Glutamatergic neuron (in vitro differentiated cells): ENCODE measurements around the gene PODXL2. TPM values are rescaled to one million over a fixed set of nuclear protein-coding genes. Genes with fewer than 3 reads are reported as not detected.
A peak's percentile ranks its signal among the peaks of the same experiment; 100 is the strongest.

Experiments
- DNase-seq: peaks from one replicate; pipeline ENCODE4 v3.0.0; 2022
- H3K27ac Mint-ChIP-seq: one replicate; pipeline ENCODE4 v1.8.0; 2020; ENCODE audit warnings: mild to moderate bottlenecking, mixed read lengths, inconsistent platforms; ENCODE audit not compliant: unreplicated experiment
- H3K27me3 Mint-ChIP-seq: one replicate; pipeline ENCODE4 v1.8.0; 2020; ENCODE audit warnings: mild to moderate bottlenecking, moderate library complexity, mixed read lengths, inconsistent platforms; ENCODE audit not compliant: unreplicated experiment
- H3K36me3 Mint-ChIP-seq: one replicate; pipeline ENCODE4 v1.8.0; 2020; ENCODE audit warnings: mild to moderate bottlenecking, mixed read lengths, inconsistent platforms; ENCODE audit not compliant: unreplicated experiment
- H3K4me1 Mint-ChIP-seq: one replicate; pipeline ENCODE4 v1.8.0; 2020; ENCODE audit warnings: mild to moderate bottlenecking, low read depth, mixed read lengths, inconsistent platforms; ENCODE audit not compliant: unreplicated experiment
- H3K4me3 Mint-ChIP-seq: one replicate; pipeline ENCODE4 v1.8.0; 2020; ENCODE audit warnings: mild to moderate bottlenecking, mixed read lengths, inconsistent platforms; ENCODE audit not compliant: unreplicated experiment
- H3K9me3 Mint-ChIP-seq: one replicate; pipeline ENCODE4 v1.8.0; 2020; ENCODE audit warnings: mild to moderate bottlenecking, moderate library complexity, mixed read lengths, inconsistent platforms; ENCODE audit not compliant: unreplicated experiment
- CTCF ChIP-seq: fragments of 200-600 bp; sonication (generic); IDR thresholded peaks from one replicate; pipeline ENCODE4 v1.5.0; 2021; ENCODE audit not compliant: partially characterized antibody, unreplicated experiment
- total RNA-seq: library from RNA; stranded (reverse); fragmentation: NEBNext Ultra II Directional; extraction: Animal tissue kit (Norgen Biotek cat#: 25700); gene quantifications from one replicate; pipeline ENCODE4 v1.2.1, GENCODE V29; 2021; ENCODE audit not compliant: unreplicated experiment

Gene PODXL2
- total RNA-seq, 1 donor from 2014 or later: 139 TPM

GRCh38 chr3:127645371-127646015, 16.5 kb downstream of the PODXL2 start:
- no peaks in the 10 kb centered on the region for H3K9me3 Mint-ChIP-seq

GRCh38 chr3:127646501-127647046, 17.6 kb downstream of the PODXL2 start:
- Mint-ChIP-seq H3K9me3 (no peaks in the 10 kb centered on the region), H3K27ac (no peak overlapping the region), H3K4me1 (no peaks in the 10 kb centered on the region), H3K4me3 (no peak overlapping the region), H3K36me3 (no peaks in the 10 kb centered on the region), H3K27me3 (no peaks in the 10 kb centered on the region)
- DNase-seq: no peak
- no peak for TF ChIP-seq CTCF

More at GRCh38 chr3:127645371-127646015, 16.5 kb downstream of the PODXL2 start:
- no peak for TF ChIP-seq CTCF
- Mint-ChIP-seq H3K4me3 (no peak overlapping the region), H3K36me3 (no peaks in the 10 kb centered on the region), H3K4me1 (no peaks in the 10 kb centered on the region), H3K27me3 (no peaks in the 10 kb centered on the region), H3K27ac (no peak overlapping the region)
- no peak for DNase-seq

GRCh38 chr3:127647166-127647844, 18.3 kb downstream of the PODXL2 start:
- Mint-ChIP-seq H3K27me3 (no peaks in the 10 kb centered on the region), H3K36me3 (no peaks in the 10 kb centered on the region), H3K4me3 (no peak overlapping the region), H3K9me3 (no peaks in the 10 kb centered on the region), H3K27ac (no peak overlapping the region), H3K4me1 (no peaks in the 10 kb centered on the region)
- TF ChIP-seq CTCF: no peak
- no peak for DNase-seq

- Mint-ChIP-seq H3K36me3 (no peaks in the 10 kb centered on the region), H3K27ac (peak overlapping the region; percentile 33), H3K9me3 (no peaks in the 10 kb centered on the region), H3K4me3 (no peak overlapping the region), H3K4me1 (no peaks in the 10 kb centered on the region), H3K27me3 (peaks cover under 1% of the 10 kb centered on the region)
- no peak for DNase-seq
- TF ChIP-seq CTCF: no peak
These were observed 18.8 kb downstream of the PODXL2 start for GRCh38 chr3:127647845-127648204.

GRCh38 chr3:127650236-127650635, 21.3 kb downstream of the PODXL2 start:
- H3K9me3 Mint-ChIP-seq: no peaks in the 10 kb centered on the region
- DNase-seq: no peak
- no peaks in the 10 kb centered on the region for H3K36me3 Mint-ChIP-seq
- H3K27ac Mint-ChIP-seq: no peak overlapping the region
- H3K27me3 Mint-ChIP-seq: peaks cover 4% of the 10 kb centered on the region
- no peak overlapping the region for H3K4me3 Mint-ChIP-seq
- TF ChIP-seq CTCF: no peak
- peaks cover 11% of the 10 kb centered on the region for H3K4me1 Mint-ChIP-seq
